Thyroid gland (tissue), 4 donors: Measurements from ENCODE around the gene PCK2.

Experiments
- CTCF ChIP-seq, 6 experiments: fragments of 200-600 bp in 3 of 6; fragments of 450-650 bp in 3 of 6; sonication (generic) in 3 of 6; IDR thresholded peaks; one replicate each; pipeline ENCODE4 v1.5.1; 2016 to 2019; ENCODE audit warnings: antibody characterized with exemption in 6 of 6, mild to moderate bottlenecking in 2 of 6, inconsistent platforms in 1 of 6, moderate library complexity in 1 of 6
- POLR2A ChIP-seq, 2 donors: fragments of 450-650 bp; IDR thresholded peaks; one replicate each; pipeline ENCODE4 v1.6.1; 2017; ENCODE audit warnings: antibody characterized with exemption in 2 of 2, mild to moderate bottlenecking in 2 of 2, moderate library complexity in 1 of 2

- no peak for TF ChIP-seq CTCF (IDR thresholded peaks at IDR 0.05)
- no peak for TF ChIP-seq POLR2A (IDR thresholded peaks at IDR 0.05)
Measured at GRCh38 chr14:24053548-24054323, 40.4 kb upstream of the PCK2 start.
